ENCODE results near the gene LANCL3.

- TF ChIP-seq CTCF (IDR thresholded peaks at IDR 0.05; ENCODE audit: insufficient read depth, low read length, poor library complexity, severe bottlenecking) (no peak), EZH2phosphoT487 (conservative IDR thresholded peaks at IDR 0.05; ENCODE audit: low read length) (no peak)
Observed at GRCh38 chrX:37672563-37672962, 101.1 kb downstream of the LANCL3 start.

All from SU-DHL-6 (cell line).